ENCODE data around the gene FAAH. TPM values are rescaled to one million over a fixed set of nuclear protein-coding genes. Genes with fewer than 3 reads are reported as not detected.
"Not testable (repeated sequence)": the region's sequence is repeated elsewhere in the genome, so short reads cannot be mapped to it uniquely, and the experiment has no call there.

Gene FAAH
- 10 to 100 TPM; 14.3 to 19.7 TPM for total RNA-seq
- 10 to 100 TPM; 34.3 to 43.3 TPM for polyA plus RNA-seq (ENCODE audit: insufficient read length in 2 of 2)
- long read RNA-seq, donor 1, transcript FAAH-201 (15 exons, 2,094 nt), result major isoform, 6 of 11 reads
- long read RNA-seq, donor 1, partial matches to known transcripts, result 5 of 11 reads
- long read RNA-seq, donor 1, other reads (novel, unspliced or antisense), result 0 of 11 reads
- long read RNA-seq, donor 2, transcript FAAH-201 (15 exons, 2,094 nt), result major isoform, 5 of 5 reads
- long read RNA-seq, donor 2, partial matches to known transcripts, result 0 of 5 reads
- long read RNA-seq, donor 2, other reads (novel, unspliced or antisense), result 0 of 5 reads
- long read RNA-seq, donor 3, partial matches to known transcripts, result 0 of 3 reads
- long read RNA-seq, donor 3, other reads (novel, unspliced or antisense), result 0 of 3 reads
- long read RNA-seq, donor 4, partial matches to known transcripts, result 0 of 4 reads
- long read RNA-seq, donor 4, other reads (novel, unspliced or antisense), result 0 of 4 reads

- H3K27me3 ChIP-seq (ENCODE audit: control insufficient read depth, insufficient read depth, low read length), result no peaks in the 10 kb centered on the region
- no peaks in the 10 kb centered on the region for H3K9me3 ChIP-seq (ENCODE audit: control insufficient read depth, insufficient read depth, low read length)
- peak in 5 of 6 donors; percentile 43 to 93 (median 71) for DNase-seq (ENCODE audit: low read depth in 4 of 6, low spot score in 6 of 6)
- peaks cover 27% of the 10 kb centered on the region for H3K4me1 ChIP-seq (ENCODE audit: control insufficient read depth, insufficient read depth, low read length)
- under 1% methylated on average over 74 of the region's 75 CpGs for WGBS (ENCODE audit: insufficient coverage)
- H3K36me3 ChIP-seq (ENCODE audit: control insufficient read depth, insufficient read depth, low read length), result no peaks in the 10 kb centered on the region
- peak within 1 kb of the TSS; percentile 55 for H3K4me3 ChIP-seq (ENCODE audit: low read depth, low read length)
- H3K27ac ChIP-seq (ENCODE audit: low read depth, low read length), result no peak within 1 kb of the TSS
These were observed at the start of gene FAAH for GRCh38 chr1:46394108-46394871. Gene FAAH (plus strand): TSS chr1:46394317. CDS start chr1:46394349, 32 bp downstream.

GRCh38 chr1:46344481-46344880 lies 49.6 kb upstream of the FAAH start:
- Histone ChIP-seq H3K4me3 (ENCODE audit: low read depth, low read length) (no peak overlapping the region), H3K9me3 (ENCODE audit: control insufficient read depth, insufficient read depth, low read length) (no peaks in the 10 kb centered on the region), H3K27me3 (ENCODE audit: control insufficient read depth, insufficient read depth, low read length) (no peaks in the 10 kb centered on the region), H3K4me1 (ENCODE audit: control insufficient read depth, insufficient read depth, low read length) (peaks cover 11% of the 10 kb centered on the region), H3K27ac (ENCODE audit: low read depth, low read length) (no peak overlapping the region), H3K36me3 (ENCODE audit: control insufficient read depth, insufficient read depth, low read length) (peaks cover 42% of the 10 kb centered on the region)
- WGBS (ENCODE audit: insufficient coverage), result 93% methylated on average over 3 of the region's 3 CpGs
- DNase-seq (ENCODE audit: low read depth in 4 of 6, low spot score in 6 of 6), result no peak

GRCh38 chr1:46345281-46345680 lies 48.8 kb upstream of the FAAH start:
- Histone ChIP-seq H3K27me3 (ENCODE audit: control insufficient read depth, insufficient read depth, low read length) (no peaks in the 10 kb centered on the region), H3K4me3 (ENCODE audit: low read depth, low read length) (no peak overlapping the region)

GRCh38 chr1:46352363-46352762 lies 41.8 kb upstream of the FAAH start:
- no peak overlapping the region for H3K27ac ChIP-seq (ENCODE audit: low read depth, low read length)
- H3K36me3 ChIP-seq (ENCODE audit: control insufficient read depth, insufficient read depth, low read length), result peaks cover 39% of the 10 kb centered on the region

More at GRCh38 chr1:46345281-46345680, 48.8 kb upstream of the FAAH start:
- DNase-seq (ENCODE audit: low read depth in 4 of 6, low spot score in 6 of 6), result no peak
- H3K36me3 ChIP-seq (ENCODE audit: control insufficient read depth, insufficient read depth, low read length), result peaks cover 49% of the 10 kb centered on the region
- H3K4me1 ChIP-seq (ENCODE audit: control insufficient read depth, insufficient read depth, low read length), result peaks cover 11% of the 10 kb centered on the region
- no peaks in the 10 kb centered on the region for H3K9me3 ChIP-seq (ENCODE audit: control insufficient read depth, insufficient read depth, low read length)
- no peak overlapping the region for H3K27ac ChIP-seq (ENCODE audit: low read depth, low read length)

GRCh38 chr1:46355920-46356319 lies 38.2 kb upstream of the FAAH start:
- H3K4me1 ChIP-seq (ENCODE audit: control insufficient read depth, insufficient read depth, low read length); DNase-seq (ENCODE audit: low read depth in 4 of 6, low spot score in 6 of 6); H3K9me3 ChIP-seq (ENCODE audit: control insufficient read depth, insufficient read depth, low read length); H3K4me3 ChIP-seq (ENCODE audit: low read depth, low read length); H3K27ac ChIP-seq (ENCODE audit: low read depth, low read length); H3K27me3 ChIP-seq (ENCODE audit: control insufficient read depth, insufficient read depth, low read length): not testable (repeated sequence)
- 100% methylated on average over 2 of the region's 5 CpGs for WGBS (ENCODE audit: insufficient coverage)
- peaks cover 39% of the 10 kb centered on the region for H3K36me3 ChIP-seq (ENCODE audit: control insufficient read depth, insufficient read depth, low read length)

More at GRCh38 chr1:46352363-46352762, 41.8 kb upstream of the FAAH start:
- H3K27me3 ChIP-seq (ENCODE audit: control insufficient read depth, insufficient read depth, low read length), result no peaks in the 10 kb centered on the region
- no peaks in the 10 kb centered on the region for H3K9me3 ChIP-seq (ENCODE audit: control insufficient read depth, insufficient read depth, low read length)
- no peak for DNase-seq (ENCODE audit: low read depth in 4 of 6, low spot score in 6 of 6)
- 94% methylated on average over 2 of the region's 2 CpGs for WGBS (ENCODE audit: insufficient coverage)
- H3K4me1 ChIP-seq (ENCODE audit: control insufficient read depth, insufficient read depth, low read length), result no peaks in the 10 kb centered on the region
- H3K4me3 ChIP-seq (ENCODE audit: low read depth, low read length), result no peak overlapping the region

GRCh38 chr1:46362158-46362557 lies 32.0 kb upstream of the FAAH start:
- WGBS (ENCODE audit: insufficient coverage), result 84% methylated on average over 2 of the region's 3 CpGs
- peaks cover 42% of the 10 kb centered on the region for H3K36me3 ChIP-seq (ENCODE audit: control insufficient read depth, insufficient read depth, low read length)

GRCh38 chr1:46363121-46363520 lies 31.0 kb upstream of the FAAH start:
- no peak overlapping the region for H3K27ac ChIP-seq (ENCODE audit: low read depth, low read length)
- peaks cover 45% of the 10 kb centered on the region for H3K36me3 ChIP-seq (ENCODE audit: control insufficient read depth, insufficient read depth, low read length)

More at GRCh38 chr1:46362158-46362557, 32.0 kb upstream of the FAAH start:
- no peak overlapping the region for H3K4me3 ChIP-seq (ENCODE audit: low read depth, low read length)
- H3K9me3 ChIP-seq (ENCODE audit: control insufficient read depth, insufficient read depth, low read length), result no peaks in the 10 kb centered on the region
- H3K27ac ChIP-seq (ENCODE audit: low read depth, low read length), result no peak overlapping the region
- no peak for DNase-seq (ENCODE audit: low read depth in 4 of 6, low spot score in 6 of 6)
- H3K4me1 ChIP-seq (ENCODE audit: control insufficient read depth, insufficient read depth, low read length), result no peaks in the 10 kb centered on the region
- no peaks in the 10 kb centered on the region for H3K27me3 ChIP-seq (ENCODE audit: control insufficient read depth, insufficient read depth, low read length)

GRCh38 chr1:46364612-46365011 lies 29.5 kb upstream of the FAAH start:
- Histone ChIP-seq H3K4me3 (ENCODE audit: low read depth, low read length) (no peak overlapping the region), H3K27me3 (ENCODE audit: control insufficient read depth, insufficient read depth, low read length) (no peaks in the 10 kb centered on the region), H3K4me1 (ENCODE audit: control insufficient read depth, insufficient read depth, low read length) (no peaks in the 10 kb centered on the region), H3K36me3 (ENCODE audit: control insufficient read depth, insufficient read depth, low read length) (peaks cover 36% of the 10 kb centered on the region), H3K27ac (ENCODE audit: low read depth, low read length) (no peak overlapping the region), H3K9me3 (ENCODE audit: control insufficient read depth, insufficient read depth, low read length) (no peaks in the 10 kb centered on the region)
- 100% methylated on average over 1 of the region's 5 CpGs for WGBS (ENCODE audit: insufficient coverage)
- no peak for DNase-seq (ENCODE audit: low read depth in 4 of 6, low spot score in 6 of 6)

More at GRCh38 chr1:46363121-46363520, 31.0 kb upstream of the FAAH start:
- no peaks in the 10 kb centered on the region for H3K9me3 ChIP-seq (ENCODE audit: control insufficient read depth, insufficient read depth, low read length)
- H3K4me1 ChIP-seq (ENCODE audit: control insufficient read depth, insufficient read depth, low read length), result no peaks in the 10 kb centered on the region
- no peak for DNase-seq (ENCODE audit: low read depth in 4 of 6, low spot score in 6 of 6)
- H3K27me3 ChIP-seq (ENCODE audit: control insufficient read depth, insufficient read depth, low read length), result no peaks in the 10 kb centered on the region
- WGBS (ENCODE audit: insufficient coverage), result 89% methylated on average over 5 of the region's 5 CpGs
- H3K4me3 ChIP-seq (ENCODE audit: low read depth, low read length), result no peak overlapping the region

- H3K9me3 ChIP-seq (ENCODE audit: control insufficient read depth, insufficient read depth, low read length); H3K27ac ChIP-seq (ENCODE audit: low read depth, low read length); DNase-seq (ENCODE audit: low read depth in 4 of 6, low spot score in 6 of 6); H3K4me1 ChIP-seq (ENCODE audit: control insufficient read depth, insufficient read depth, low read length); H3K27me3 ChIP-seq (ENCODE audit: control insufficient read depth, insufficient read depth, low read length); H3K4me3 ChIP-seq (ENCODE audit: low read depth, low read length): not testable (repeated sequence)
- 93% methylated on average over 6 of the region's 8 CpGs for WGBS (ENCODE audit: insufficient coverage)
- peaks cover 33% of the 10 kb centered on the region for H3K36me3 ChIP-seq (ENCODE audit: control insufficient read depth, insufficient read depth, low read length)
These were observed 28.3 kb upstream of the FAAH start for GRCh38 chr1:46365796-46366195.

Data from spinal cord (tissue), 10 donors.